ENCODE results near the gene DIAPH1.

DNA sequence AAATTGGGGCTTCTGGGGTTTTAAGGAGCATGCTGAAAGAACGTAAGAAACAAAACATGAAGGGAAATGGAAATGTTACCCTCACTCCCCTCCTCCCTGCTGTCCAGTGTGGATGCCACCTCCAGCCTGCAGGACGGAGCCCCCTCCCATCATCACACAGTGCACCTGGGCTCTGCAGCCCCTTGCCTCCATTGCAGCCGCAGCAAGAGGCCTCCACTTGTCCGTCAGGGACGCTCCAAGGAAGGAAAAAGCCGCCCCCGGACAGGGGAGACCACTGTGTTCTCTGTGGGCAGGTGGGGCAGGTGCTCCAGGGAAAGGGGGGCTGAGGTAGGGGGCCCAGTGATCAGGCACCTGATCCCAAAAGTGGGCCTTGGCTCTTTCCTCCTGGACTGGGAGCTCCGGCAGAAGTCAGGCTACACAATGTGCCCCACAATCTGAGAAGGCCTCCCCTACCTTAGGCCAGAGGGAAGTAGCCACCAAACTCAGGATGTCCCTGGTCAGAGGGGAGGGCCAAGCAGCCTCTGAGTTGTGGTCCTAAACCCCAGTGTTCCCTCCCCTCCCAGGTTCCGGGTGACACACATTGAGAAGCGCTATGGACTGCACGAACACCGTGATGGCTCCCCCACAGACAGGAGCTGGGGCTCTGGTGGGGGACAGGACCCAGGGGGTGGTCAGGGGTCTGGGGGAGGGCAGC is 20.7 kb upstream of the DIAPH1 start:
- TF ChIP-seq POLR2AphosphoS5 (IDR thresholded peaks at IDR 0.05) (no peak), POLR2A (IDR thresholded peaks at IDR 0.05) (no peak)
- TF ChIP-seq, protein P1, sequence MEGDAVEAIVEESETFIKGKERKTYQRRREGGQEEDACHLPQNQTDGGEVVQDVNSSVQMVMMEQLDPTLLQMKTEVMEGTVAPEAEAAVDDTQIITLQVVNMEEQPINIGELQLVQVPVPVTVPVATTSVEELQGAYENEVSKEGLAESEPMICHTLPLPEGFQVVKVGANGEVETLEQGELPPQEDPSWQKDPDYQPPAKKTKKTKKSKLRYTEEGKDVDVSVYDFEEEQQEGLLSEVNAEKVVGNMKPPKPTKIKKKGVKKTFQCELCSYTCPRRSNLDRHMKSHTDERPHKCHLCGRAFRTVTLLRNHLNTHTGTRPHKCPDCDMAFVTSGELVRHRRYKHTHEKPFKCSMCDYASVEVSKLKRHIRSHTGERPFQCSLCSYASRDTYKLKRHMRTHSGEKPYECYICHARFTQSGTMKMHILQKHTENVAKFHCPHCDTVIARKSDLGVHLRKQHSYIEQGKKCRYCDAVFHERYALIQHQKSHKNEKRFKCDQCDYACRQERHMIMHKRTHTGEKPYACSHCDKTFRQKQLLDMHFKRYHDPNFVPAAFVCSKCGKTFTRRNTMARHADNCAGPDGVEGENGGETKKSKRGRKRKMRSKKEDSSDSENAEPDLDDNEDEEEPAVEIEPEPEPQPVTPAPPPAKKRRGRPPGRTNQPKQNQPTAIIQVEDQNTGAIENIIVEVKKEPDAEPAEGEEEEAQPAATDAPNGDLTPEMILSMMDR (IDR thresholded peaks at IDR 0.05): no peak

Data from breast epithelium (tissue), 3 donors.